Lower lobe of right lung (tissue), 2 donors: ENCODE measurements around the gene SOS1. TPM values are rescaled to one million over a fixed set of nuclear protein-coding genes. Genes with fewer than 3 reads are reported as not detected.
"Not testable (repeated sequence)": the region's sequence is repeated elsewhere in the genome, so short reads cannot be mapped to it uniquely, and the experiment has no call there.

Experiments used
- ATAC-seq, 2 donors: fragments of 200-7000 bp; cut with Tn5 transposase; one replicate each; pipeline ENCODE4 v1.9.1; 2020 to 2022; ENCODE audit warnings: mild to moderate bottlenecking in 2 of 2, moderate library complexity in 2 of 2
- DNase-seq: peaks from one replicate; pipeline ENCODE4 v3.0.0-alpha.2; 2020
- H3K27ac ChIP-seq: fragments of 200-600 bp; one replicate; pipeline ENCODE4 v1.8.0; 2022
- H3K27me3 ChIP-seq: fragments of 200-600 bp; one replicate; pipeline ENCODE4 v1.8.0; 2022; ENCODE audit warnings: low read depth
- H3K36me3 ChIP-seq: fragments of 200-600 bp; one replicate; pipeline ENCODE4 v1.8.0; 2022; ENCODE audit warnings: mild to moderate bottlenecking
- H3K4me1 ChIP-seq: fragments of 200-600 bp; one replicate; pipeline ENCODE4 v1.8.0; 2022
- H3K4me3 ChIP-seq: fragments of 200-600 bp; one replicate; pipeline ENCODE4 v1.8.0; 2022; ENCODE audit warnings: mild to moderate bottlenecking
- H3K9me3 ChIP-seq: fragments of 200-600 bp; one replicate; pipeline ENCODE4 v1.8.0; 2022
- CTCF ChIP-seq: fragments of 200-600 bp; IDR thresholded peaks from one replicate; pipeline ENCODE4 v1.8.0; 2022; ENCODE audit warnings: antibody characterized with exemption, mild to moderate bottlenecking
- intact Hi-C: fragments of 100-400 bp; cut with DNase I; formaldehyde crosslinking; loops from one replicate; pipeline ENCODE4 v1.11.0; 2022
- total RNA-seq: library from RNA; stranded (reverse); fragmentation: NEBNext Ultra II Directional; extraction: Animal tissue kit (Norgen Biotek cat#: 25700); gene quantifications from one replicate; pipeline ENCODE4 v1.2.1, GENCODE V29; 2021
- donor health status: DM: no; HTN: yes; CAD: no; lungs with severe emphysema.

The SOS1 gene
- total RNA-seq, 1 donor from 2014 or later = 43.6 TPM

DNA sequence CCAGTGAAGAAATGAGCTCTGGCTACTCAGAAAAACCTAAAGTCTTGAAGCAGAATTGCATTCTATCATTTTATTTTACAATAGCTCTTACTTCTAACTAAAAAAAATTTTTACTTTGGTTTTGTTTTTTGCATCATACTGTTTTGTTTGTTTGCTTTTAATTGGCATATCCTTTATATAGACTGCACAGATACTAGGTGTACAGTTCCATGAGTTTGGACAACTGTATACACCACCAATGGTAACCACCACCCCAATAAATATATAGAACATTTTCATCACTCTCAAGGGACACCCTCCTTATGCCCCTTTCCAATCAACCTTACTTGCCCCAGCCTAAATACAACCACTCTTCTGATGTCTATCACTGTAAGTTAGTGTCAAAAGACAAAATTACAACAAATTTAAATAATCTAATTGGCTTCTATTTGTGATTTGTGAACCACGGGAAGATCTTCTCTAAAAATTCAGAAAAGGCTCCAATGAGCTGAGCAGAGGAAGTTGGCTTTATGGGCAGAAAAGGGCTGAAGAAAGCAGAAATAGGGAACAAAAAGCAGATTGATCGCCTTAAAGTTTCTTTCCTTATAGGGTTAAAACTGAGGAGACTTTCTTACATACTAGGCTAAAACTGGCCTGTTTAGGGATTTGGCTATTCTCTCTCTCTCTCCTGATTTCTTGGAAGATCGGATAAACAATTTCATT, 22.2 kb upstream of the SOS1 start:
- TF ChIP-seq CTCF = no peak
- no peaks in the 10 kb centered on the region for H3K9me3 ChIP-seq
- intact Hi-C loops = no loop called here
- no peak overlapping the region for H3K27ac ChIP-seq
- no peak overlapping the region for H3K4me3 ChIP-seq
- DNase-seq (no peak), ATAC-seq (no peak)
- H3K27me3 ChIP-seq = no peaks in the 10 kb centered on the region
- no peaks in the 10 kb centered on the region for H3K36me3 ChIP-seq
- peaks cover 8% of the 10 kb centered on the region for H3K4me1 ChIP-seq

GRCh38 chr2:39141334-39142271, 20.8 kb upstream of the SOS1 start:
- no peaks in the 10 kb centered on the region for H3K36me3 ChIP-seq
- no peak for ATAC-seq
- no peak for DNase-seq
- H3K9me3 ChIP-seq = no peaks in the 10 kb centered on the region
- no peak for TF ChIP-seq CTCF
- intact Hi-C loops = no loop called here
- H3K27ac ChIP-seq = no peak overlapping the region
- H3K4me1 ChIP-seq = peaks cover 8% of the 10 kb centered on the region
- H3K4me3 ChIP-seq = no peak overlapping the region
- no peaks in the 10 kb centered on the region for H3K27me3 ChIP-seq

DNA sequence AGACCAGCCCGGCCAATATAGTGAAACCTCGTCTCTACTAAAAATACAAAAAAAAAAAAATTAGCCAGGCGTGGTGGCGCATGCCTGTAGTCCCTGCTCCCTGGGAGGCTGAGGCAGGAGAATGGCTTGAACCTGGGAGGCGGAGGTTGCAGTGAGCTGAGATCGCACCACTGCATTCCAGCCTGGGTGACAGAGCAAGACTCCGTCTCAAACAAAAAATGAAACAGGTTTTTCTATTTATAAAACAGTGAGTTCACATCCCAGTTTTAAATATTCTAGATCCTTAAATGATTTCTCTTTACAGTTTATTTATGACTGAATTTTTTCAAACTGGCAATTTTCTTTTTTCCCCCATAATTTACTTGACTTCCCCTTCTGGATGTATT, 20.1 kb upstream of the SOS1 start:
- H3K36me3 ChIP-seq, H3K27me3 ChIP-seq, H3K4me3 ChIP-seq, DNase-seq, ATAC-seq, H3K9me3 ChIP-seq, H3K27ac ChIP-seq, H3K4me1 ChIP-seq, intact Hi-C loops: not testable (repeated sequence)

DNA sequence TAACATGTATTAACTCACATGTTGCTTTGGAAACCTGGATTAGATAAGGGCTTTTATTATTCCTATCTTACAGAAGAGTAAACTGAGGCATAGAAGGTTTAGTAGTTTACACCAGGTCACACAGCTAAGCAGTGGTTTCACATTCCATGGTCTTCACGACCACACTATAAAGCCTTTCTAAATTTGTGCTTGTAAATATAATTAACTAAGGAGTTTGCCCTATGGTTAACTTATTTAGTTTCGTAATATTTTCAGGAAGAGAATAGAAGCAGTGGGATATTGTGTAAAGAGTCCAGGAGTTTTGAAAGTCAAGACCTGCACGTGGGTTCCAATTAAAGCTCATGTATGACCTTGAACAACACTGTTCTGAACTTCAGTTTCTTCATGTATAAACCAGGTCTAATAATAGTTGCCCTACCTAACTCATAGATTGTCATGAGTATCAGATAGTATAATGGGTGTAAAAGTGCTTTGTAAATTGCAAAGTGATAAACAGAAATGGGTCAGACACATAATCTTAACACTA, 19.5 kb upstream of the SOS1 start:
- Histone ChIP-seq H3K4me1 (peaks cover 8% of the 10 kb centered on the region), H3K9me3 (no peaks in the 10 kb centered on the region), H3K36me3 (no peaks in the 10 kb centered on the region), H3K27ac (no peak overlapping the region), H3K4me3 (no peak overlapping the region), H3K27me3 (no peaks in the 10 kb centered on the region)
- intact Hi-C loops = no loop called here
- DNase-seq = no peak
- ATAC-seq = peak in 1 of 2 donors; percentile 28
- no peak for TF ChIP-seq CTCF

DNA sequence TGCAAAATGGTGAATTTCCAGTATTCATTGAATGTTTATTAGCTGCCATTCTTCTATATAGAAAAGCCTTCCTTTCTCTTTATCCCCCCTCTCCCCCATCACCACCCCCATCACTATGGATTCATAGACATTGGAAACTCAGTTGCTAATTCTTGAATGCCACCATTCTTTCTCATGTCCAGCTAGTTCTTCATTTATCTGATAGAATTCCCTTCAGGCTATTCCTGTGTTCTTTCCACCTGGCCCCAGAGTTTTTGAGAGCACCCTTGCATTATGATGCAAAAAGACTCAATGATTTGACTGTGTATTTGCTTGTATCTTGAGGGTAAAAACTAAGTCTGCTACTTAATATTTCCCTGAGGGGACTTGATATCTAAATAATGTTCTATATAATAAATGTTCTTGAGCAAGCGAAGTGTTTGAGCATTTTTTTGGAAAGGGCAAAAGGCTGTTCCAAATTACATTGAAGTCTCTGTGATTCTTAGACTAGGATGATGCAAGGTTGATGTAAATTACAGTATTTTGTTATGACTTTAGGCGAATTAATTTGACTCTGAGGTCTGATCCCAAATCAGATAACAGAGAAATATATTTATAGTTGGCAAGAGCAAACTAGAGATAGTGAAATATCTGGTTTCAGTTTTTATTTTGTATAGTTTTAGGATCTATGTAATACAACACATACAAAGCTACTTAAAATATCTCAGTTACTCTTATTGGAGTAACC, 18.8 kb upstream of the SOS1 start:
- Histone ChIP-seq H3K27me3 (no peaks in the 10 kb centered on the region), H3K9me3 (no peaks in the 10 kb centered on the region), H3K36me3 (no peaks in the 10 kb centered on the region), H3K4me1 (peaks cover 8% of the 10 kb centered on the region), H3K4me3 (no peak overlapping the region), H3K27ac (no peak overlapping the region)
- no peak for ATAC-seq
- intact Hi-C loops = no loop called here
- TF ChIP-seq CTCF = no peak
- no peak for DNase-seq
